Activated naive CD4-positive, alpha-beta T cell treated with anti-CD3 and anti-CD28 coated beads, Interleukin-2, amount 10 ng/mL, durations not matched to agents 7 days and 5 days (primary cell): ENCODE data around the gene CAB39.

Source experiments
- CTCF ChIA-PET: fragments of 350-600 bp; sonication (Branson Sonifier 250); formaldehyde crosslinking; loops from one replicate; lab custom pipeline; 2021; ENCODE audit warnings: antibody characterized with exemption; lab: Charles Lee
- DNase-seq: peaks from one replicate; pipeline ENCODE4 v3.0.0-alpha.2; 2020
- H3K27ac Mint-ChIP-seq: one replicate; pipeline ENCODE4 v1.8.0; 2021; ENCODE audit warnings: mild to moderate bottlenecking, moderate library complexity, mixed read lengths
- H3K27me3 Mint-ChIP-seq: one replicate; pipeline ENCODE4 v1.8.0; 2021; ENCODE audit warnings: mild to moderate bottlenecking, mixed read lengths
- H3K36me3 Mint-ChIP-seq: one replicate; pipeline ENCODE4 v1.8.0; 2021; ENCODE audit warnings: mixed read lengths
- H3K4me1 Mint-ChIP-seq: one replicate; pipeline ENCODE4 v1.8.0; 2021; ENCODE audit warnings: mixed read lengths
- H3K4me3 Mint-ChIP-seq: one replicate; pipeline ENCODE4 v1.8.0; 2021; ENCODE audit warnings: mild to moderate bottlenecking, moderate library complexity, mixed read lengths
- H3K9me3 Mint-ChIP-seq: one replicate; pipeline ENCODE4 v1.8.0; 2021; ENCODE audit warnings: mixed read lengths

CAB39 gene

GRCh38 chr2:230795856-230796255, 83.2 kb downstream of the CAB39 start:
- Mint-ChIP-seq H3K4me1 (peaks cover 40% of the 10 kb centered on the region), H3K36me3 (peaks cover 65% of the 10 kb centered on the region), H3K27me3 (no peaks in the 10 kb centered on the region)

GRCh38 chr2:230796280-230796862, 83.7 kb downstream of the CAB39 start:
- Mint-ChIP-seq H3K27me3 (no peaks in the 10 kb centered on the region), H3K9me3 (peaks cover 17% of the 10 kb centered on the region), H3K27ac (peak overlapping the region; percentile 72), H3K4me1 (peaks cover 38% of the 10 kb centered on the region), H3K4me3 (no peak overlapping the region), H3K36me3 (peaks cover 62% of the 10 kb centered on the region)
- DNase-seq: no peak
- CTCF ChIA-PET: interaction anchor here (0.8 to 2.4 kb wide), 3 partner anchors 9 to 52 kb away, joined by 3 to 17 read pairs (median 4); no protein-coding TSS in a partner anchor

More at GRCh38 chr2:230795856-230796255, 83.2 kb downstream of the CAB39 start:
- peak overlapping the region; percentile 94 for H3K27ac Mint-ChIP-seq
- DNase-seq: no peak
- H3K4me3 Mint-ChIP-seq: no peak overlapping the region
- CTCF ChIA-PET: interaction anchor here (0.8 kb wide), 1 partner anchor 8 kb away, joined by 3 read pairs; no protein-coding TSS in a partner anchor
- peaks cover 21% of the 10 kb centered on the region for H3K9me3 Mint-ChIP-seq

- no peak overlapping the region for H3K4me3 Mint-ChIP-seq
- CTCF ChIA-PET: interaction anchor here (0.5 to 2.5 kb wide), 33 partner anchors 8 to 789 kb away, joined by 3 to 22 read pairs (median 5); no protein-coding TSS in a partner anchor
- peaks cover 26% of the 10 kb centered on the region for H3K4me1 Mint-ChIP-seq
- H3K27me3 Mint-ChIP-seq: no peaks in the 10 kb centered on the region
- H3K36me3 Mint-ChIP-seq: peaks cover 63% of the 10 kb centered on the region
- peaks cover 7% of the 10 kb centered on the region for H3K9me3 Mint-ChIP-seq
- peak overlapping the region; percentile 82 for H3K27ac Mint-ChIP-seq
- DNase-seq: no peak
Measured at GRCh38 chr2:230797515-230798495, 85.2 kb downstream of the CAB39 start.

GRCh38 chr2:230798769-230799399, 86.2 kb downstream of the CAB39 start:
- peaks cover 2% of the 10 kb centered on the region for H3K9me3 Mint-ChIP-seq
- no peaks in the 10 kb centered on the region for H3K27me3 Mint-ChIP-seq
- no peak overlapping the region for H3K4me3 Mint-ChIP-seq
- peak; percentile 62 for DNase-seq
- H3K4me1 Mint-ChIP-seq: peaks cover 21% of the 10 kb centered on the region
- peak overlapping the region; percentile 82 for H3K27ac Mint-ChIP-seq
- peaks cover 65% of the 10 kb centered on the region for H3K36me3 Mint-ChIP-seq
- CTCF ChIA-PET: interaction anchor here (0.5 to 2.5 kb wide), 34 partner anchors 8 to 790 kb away, joined by 3 to 22 read pairs (median 5); no protein-coding TSS in a partner anchor

- H3K27ac Mint-ChIP-seq: peak overlapping the region; percentile 42
- H3K4me3 Mint-ChIP-seq: no peak overlapping the region
- H3K36me3 Mint-ChIP-seq: peaks cover 77% of the 10 kb centered on the region
- no peaks in the 10 kb centered on the region for H3K27me3 Mint-ChIP-seq
- no peak for DNase-seq
- peaks cover 18% of the 10 kb centered on the region for H3K4me1 Mint-ChIP-seq
- CTCF ChIA-PET: interaction anchor here (1.2 kb wide), 1 partner anchor 91 kb away, joined by 3 read pairs; no protein-coding TSS in a partner anchor
- peaks cover 2% of the 10 kb centered on the region for H3K9me3 Mint-ChIP-seq
Measured at GRCh38 chr2:230805353-230806017, 92.8 kb downstream of the CAB39 start.

GRCh38 chr2:230807729-230808128, 95.1 kb downstream of the CAB39 start:
- no peaks in the 10 kb centered on the region for H3K27me3 Mint-ChIP-seq
- peaks cover 75% of the 10 kb centered on the region for H3K36me3 Mint-ChIP-seq
- CTCF ChIA-PET: interaction anchor here (1.4 kb wide), 1 partner anchor 9 kb away, joined by 5 read pairs; no protein-coding TSS in a partner anchor
- no peak overlapping the region for H3K4me3 Mint-ChIP-seq
- peaks cover 2% of the 10 kb centered on the region for H3K9me3 Mint-ChIP-seq
- H3K27ac Mint-ChIP-seq: peak overlapping the region; percentile 70
- no peak for DNase-seq
- H3K4me1 Mint-ChIP-seq: peaks cover 16% of the 10 kb centered on the region

GRCh38 chr2:230809015-230809414, 96.4 kb downstream of the CAB39 start:
- Mint-ChIP-seq H3K27ac (no peak overlapping the region), H3K9me3 (peaks cover 2% of the 10 kb centered on the region), H3K27me3 (no peaks in the 10 kb centered on the region), H3K4me1 (peaks cover 14% of the 10 kb centered on the region), H3K4me3 (no peak overlapping the region), H3K36me3 (peaks cover 73% of the 10 kb centered on the region)
- CTCF ChIA-PET: interaction anchor here (0.6 to 1.8 kb wide), 4 partner anchors 11 to 186 kb away, joined by 3 to 11 read pairs (median 3); no protein-coding TSS in a partner anchor
- DNase-seq: no peak

GRCh38 chr2:230809677-230810251, 97.1 kb downstream of the CAB39 start:
- CTCF ChIA-PET: interaction anchor here (0.6 to 1.8 kb wide), 6 partner anchors 11 to 186 kb away, joined by 3 to 11 read pairs (median 3); no protein-coding TSS in a partner anchor
- H3K27me3 Mint-ChIP-seq: no peaks in the 10 kb centered on the region
- peaks cover 71% of the 10 kb centered on the region for H3K36me3 Mint-ChIP-seq
- no peaks in the 10 kb centered on the region for H3K9me3 Mint-ChIP-seq
- H3K4me3 Mint-ChIP-seq: no peak overlapping the region
- H3K27ac Mint-ChIP-seq: peak overlapping the region; percentile 33
- H3K4me1 Mint-ChIP-seq: peaks cover 20% of the 10 kb centered on the region
- no peak for DNase-seq

- Mint-ChIP-seq H3K27ac (peak overlapping the region; percentile 74), H3K4me3 (no peak overlapping the region), H3K27me3 (no peaks in the 10 kb centered on the region), H3K4me1 (peaks cover 26% of the 10 kb centered on the region), H3K36me3 (peaks cover 73% of the 10 kb centered on the region), H3K9me3 (no peaks in the 10 kb centered on the region)
- CTCF ChIA-PET: interaction anchor here (1.2 to 1.4 kb wide), 2 partner anchors 13 to 39 kb away, joined by 3 to 4 read pairs; no protein-coding TSS in a partner anchor
- DNase-seq: no peak
Measured at GRCh38 chr2:230811508-230811907, 98.9 kb downstream of the CAB39 start.

GRCh38 chr2:230812033-230812432, 99.4 kb downstream of the CAB39 start:
- H3K27ac Mint-ChIP-seq: peak overlapping the region; percentile 25
- no peak for DNase-seq
- H3K36me3 Mint-ChIP-seq: peaks cover 75% of the 10 kb centered on the region
- peaks cover 26% of the 10 kb centered on the region for H3K4me1 Mint-ChIP-seq
- CTCF ChIA-PET: interaction anchor here (1.2 to 1.4 kb wide), 2 partner anchors 12 to 39 kb away, joined by 3 to 4 read pairs; no protein-coding TSS in a partner anchor
- H3K9me3 Mint-ChIP-seq: no peaks in the 10 kb centered on the region
- no peak overlapping the region for H3K4me3 Mint-ChIP-seq
- no peaks in the 10 kb centered on the region for H3K27me3 Mint-ChIP-seq

GRCh38 chr2:230814616-230815015, 102.0 kb downstream of the CAB39 start:
- peaks cover 22% of the 10 kb centered on the region for H3K4me1 Mint-ChIP-seq
- H3K9me3 Mint-ChIP-seq: no peaks in the 10 kb centered on the region
- H3K4me3 Mint-ChIP-seq: no peak overlapping the region
- H3K36me3 Mint-ChIP-seq: peaks cover 76% of the 10 kb centered on the region
- no peaks in the 10 kb centered on the region for H3K27me3 Mint-ChIP-seq
- no peak for DNase-seq
- H3K27ac Mint-ChIP-seq: peak overlapping the region; percentile 72
- CTCF ChIA-PET: interaction anchor here (0.6 to 2.2 kb wide), 6 partner anchors 8 to 199 kb away, joined by 3 to 9 read pairs (median 3); no protein-coding TSS in a partner anchor

GRCh38 chr2:230815088-230815487, 102.4 kb downstream of the CAB39 start:
- CTCF ChIA-PET: interaction anchor here (1.4 to 2.2 kb wide), 3 partner anchors 7 to 172 kb away, joined by 3 to 9 read pairs (median 4); no protein-coding TSS in a partner anchor
- H3K9me3 Mint-ChIP-seq: no peaks in the 10 kb centered on the region
- H3K4me3 Mint-ChIP-seq: no peak overlapping the region
- H3K36me3 Mint-ChIP-seq: peaks cover 75% of the 10 kb centered on the region
- H3K27me3 Mint-ChIP-seq: no peaks in the 10 kb centered on the region
- DNase-seq: no peak
- H3K27ac Mint-ChIP-seq: peak overlapping the region; percentile 72
- peaks cover 22% of the 10 kb centered on the region for H3K4me1 Mint-ChIP-seq
